Kidney epithelial cell (primary cell): ENCODE results near the gene USHBP1. TPM values are rescaled to one million over a fixed set of nuclear protein-coding genes. Genes with fewer than 3 reads are reported as not detected.
A peak's percentile ranks its signal among the peaks of the same experiment; 100 is the strongest.

Experiments
- DNase-seq: peaks from one replicate; pipeline ENCODE4 v3.0.0-alpha.2; 2010; ENCODE audit warnings: low read depth
- H3K27me3 ChIP-seq: 2 replicates; pipeline ENCODE4 v1.6.0; 2011; ENCODE audit warnings: low read length; ENCODE audit not compliant: control insufficient read depth, insufficient read depth
- H3K36me3 ChIP-seq: 2 replicates; pipeline ENCODE4 v1.5.1; 2011; ENCODE audit warnings: low read length; ENCODE audit not compliant: control insufficient read depth, insufficient read depth
- H3K4me3 ChIP-seq: 2 replicates; pipeline ENCODE4 v1.5.1; 2011; ENCODE audit warnings: low read depth, mild to moderate bottlenecking, control low read depth, low read length
- CTCF ChIP-seq: IDR thresholded peaks from 2 replicates; pipeline ENCODE4 v1.5.1; 2011; ENCODE audit warnings: mild to moderate bottlenecking, moderate library complexity, low read length, control low read depth, inconsistent platforms; ENCODE audit not compliant: insufficient read depth, poor library complexity, severe bottlenecking
- total RNA-seq: library from RNA; depleted of rRNA; stranded (reverse); fragments of >200 nt; gene quantifications from 2 replicates; pipeline ENCODE4 v1.2.3, GENCODE V29; 2015

Gene USHBP1
- total RNA-seq, 1 donor from 2014 or later: 0.29 TPM

GRCh38 chr19:17220207-17220758 lies 44.3 kb downstream of the USHBP1 start:
- TF ChIP-seq CTCF: no peak
- H3K36me3 ChIP-seq: peaks cover 2% of the 10 kb centered on the region
- no peaks in the 10 kb centered on the region for H3K27me3 ChIP-seq
- no peak overlapping the region for H3K4me3 ChIP-seq
- DNase-seq: no peak

GRCh38 chr19:17219286-17219685 lies 45.3 kb downstream of the USHBP1 start:
- no peak for DNase-seq
- Histone ChIP-seq H3K4me3 (no peak overlapping the region), H3K36me3 (peaks cover 2% of the 10 kb centered on the region), H3K27me3 (no peaks in the 10 kb centered on the region)
- TF ChIP-seq CTCF: no peak

GRCh38 chr19:17216058-17216670 lies 48.4 kb downstream of the USHBP1 start:
- H3K36me3 ChIP-seq: peaks cover 4% of the 10 kb centered on the region
- DNase-seq: no peak
- no peak for TF ChIP-seq CTCF
- H3K4me3 ChIP-seq: peak overlapping the region; percentile 83
- H3K27me3 ChIP-seq: no peaks in the 10 kb centered on the region

- H3K36me3 ChIP-seq: peaks cover 4% of the 10 kb centered on the region
These were observed 49.2 kb downstream of the USHBP1 start, which contains the start of gene USE1 for GRCh38 chr19:17215127-17215971. Gene USE1, plus strand, starts transcription at chr19:17215357. Its CDS starts 49 bp downstream, at chr19:17215406.

GRCh38 chr19:17214508-17215126 lies 49.9 kb downstream of the USHBP1 start:
- no peak for DNase-seq
- Histone ChIP-seq H3K36me3 (peaks cover 4% of the 10 kb centered on the region), H3K27me3 (no peaks in the 10 kb centered on the region), H3K4me3 (peak overlapping the region; percentile 83)
- no peak for TF ChIP-seq CTCF

More at GRCh38 chr19:17215127-17215971, 49.2 kb downstream of the USHBP1 start, which contains the start of gene USE1:
- Histone ChIP-seq H3K4me3 (peak within 1 kb of the TSS; percentile 83), H3K27me3 (no peaks in the 10 kb centered on the region)
- DNase-seq: peak; percentile 67
- no peak for TF ChIP-seq CTCF
